WTC11 (cell line): Measurements from ENCODE around the gene COLEC12.

Experiments used
- CTCF ChIP-seq: fragments of 200-600 bp; IDR thresholded peaks from 2 replicates; pipeline ENCODE4 v1.8.0; 2022; ENCODE audit warnings: antibody characterized with exemption
- FOXJ3 ChIP-seq: sonication (generic); formaldehyde crosslinking; IDR thresholded peaks from 2 replicates; pipeline ENCODE4 v1.9.0; 2021; ENCODE audit warnings: missing genetic modification reagents, mild to moderate bottlenecking, borderline replicate concordance
- ZBTB43 ChIP-seq: sonication (generic); formaldehyde crosslinking; IDR thresholded peaks from 2 replicates; pipeline ENCODE4 v1.8.1; 2023; ENCODE audit warnings: mild to moderate bottlenecking, missing genetic modification reagents

GRCh38 chr18:470661-471501 is 29.6 kb downstream of the COLEC12 start:
- no peak for TF ChIP-seq CTCF
- no peak for TF ChIP-seq FOXJ3 (CRISPR knock-in tag)
- no peak for TF ChIP-seq ZBTB43
